ENCODE results near the gene COL5A1. TPM values are rescaled to one million over a fixed set of nuclear protein-coding genes. Genes with fewer than 3 reads are reported as not detected.
"Not testable (repeated sequence)": the region's sequence is repeated elsewhere in the genome, so short reads cannot be mapped to it uniquely, and the experiment has no call there.

Gene COL5A1
- total RNA-seq, 4 donors from 2014 or later, result 4.8 to 16.5 (median 9.4) TPM

- Histone ChIP-seq H3K4me3 (replicated peaks in 1 of 3) (no peak overlapping the region), H3K27ac (no peak overlapping the region), H3K36me3 (no peaks in the 10 kb centered on the region), H3K27me3 (no peaks in the 10 kb centered on the region), H3K9me3 (no peaks in the 10 kb centered on the region), H3K4me1 (peaks cover 0 to 3% of the 10 kb centered on the region in 2 donors)
- DNase-seq, result no peak
- no peak for TF ChIP-seq CTCF (IDR thresholded peaks at IDR 0.05)
- no peak for TF ChIP-seq POLR2A (IDR thresholded peaks at IDR 0.05)
- intact Hi-C loops (cut with DNase I), result no loop called here
- WGBS, 2 donors, result 92 to 94% methylated on average over 29 to 30 of the region's 30 CpGs
These were observed 59.2 kb downstream of the COL5A1 start for GRCh38 chr9:134700636-134701350.

GRCh38 chr9:134701581-134702259 is 60.1 kb downstream of the COL5A1 start:
- Histone ChIP-seq H3K4me1 (peaks cover 0 to 6% of the 10 kb centered on the region in 2 donors), H3K27me3 (no peaks in the 10 kb centered on the region)
- DNase-seq, result no peak

DNA sequence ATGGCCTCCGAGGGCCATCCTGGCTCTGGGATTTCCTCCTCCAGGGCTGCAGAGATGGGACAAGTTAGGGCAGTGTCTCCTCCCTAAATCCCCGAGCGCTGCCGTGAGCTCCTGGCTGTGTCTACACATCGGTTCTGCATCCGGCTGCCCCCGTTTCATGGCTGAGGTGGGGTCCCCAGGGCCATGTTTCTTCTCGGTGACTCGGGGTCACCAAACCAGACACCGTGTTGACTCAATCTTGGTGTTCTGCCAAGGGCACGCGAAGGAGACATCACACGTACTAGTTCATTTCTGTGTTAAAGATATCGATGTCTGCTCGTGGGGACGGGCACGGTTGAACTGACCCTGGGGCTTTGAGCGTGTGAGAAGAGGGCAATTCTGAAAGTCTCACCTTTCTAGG is 60.7 kb downstream of the COL5A1 start:
- WGBS, 2 donors, result 87 to 89% methylated on average over 17 to 18 of the region's 18 CpGs
- intact Hi-C loops (cut with DNase I), result no loop called here
- no peak overlapping the region for H3K4me3 ChIP-seq (replicated peaks in 1 of 3)

More at GRCh38 chr9:134701581-134702259, 60.1 kb downstream of the COL5A1 start:
- no peaks in the 10 kb centered on the region for H3K9me3 ChIP-seq
- no peaks in the 10 kb centered on the region for H3K36me3 ChIP-seq
- H3K27ac ChIP-seq, result no peak overlapping the region
- intact Hi-C loops (cut with DNase I), result no loop called here
- TF ChIP-seq CTCF (IDR thresholded peaks at IDR 0.05), result no peak
- no peak for TF ChIP-seq POLR2A (IDR thresholded peaks at IDR 0.05)
- no peak overlapping the region for H3K4me3 ChIP-seq (replicated peaks in 1 of 3)
- WGBS, 2 donors, result 80 to 90% methylated on average over 9 to 12 of the region's 22 CpGs

DNA sequence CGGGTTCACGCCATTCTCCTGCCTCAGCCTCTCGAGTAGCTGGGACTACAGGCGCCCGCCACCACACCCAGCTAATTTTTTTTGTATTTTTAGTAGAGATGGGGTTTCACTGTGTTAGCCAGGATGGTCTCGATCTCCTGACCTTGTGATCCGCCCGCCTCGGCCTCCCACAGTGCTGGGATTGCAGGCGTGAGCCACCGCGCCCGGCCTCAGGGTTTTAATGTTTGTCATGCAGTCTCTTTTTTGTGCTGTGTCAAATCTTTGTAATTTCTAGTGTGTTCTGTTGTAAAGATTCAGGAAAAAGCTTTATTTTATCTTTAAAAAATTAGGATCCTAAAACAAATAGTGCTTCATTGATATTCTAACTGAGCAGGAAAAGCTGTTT is 62.1 kb downstream of the COL5A1 start:
- intact Hi-C loops (cut with DNase I); H3K9me3 ChIP-seq; H3K27ac ChIP-seq; H3K4me3 ChIP-seq (replicated peaks in 1 of 3); DNase-seq; H3K27me3 ChIP-seq; H3K36me3 ChIP-seq: not testable (repeated sequence)
- 81 to 84% methylated on average over 8 to 13 of the region's 13 CpGs for WGBS, 2 donors
- H3K4me1 ChIP-seq, result peaks cover 0 to 22% of the 10 kb centered on the region in 2 donors

More for the DNA sequence above, 60.7 kb downstream of the COL5A1 start:
- Histone ChIP-seq H3K27me3 (no peaks in the 10 kb centered on the region), H3K36me3 (no peaks in the 10 kb centered on the region), H3K4me1 (peaks cover 0 to 12% of the 10 kb centered on the region in 2 donors), H3K27ac (no peak overlapping the region), H3K9me3 (no peaks in the 10 kb centered on the region)
- no peak for TF ChIP-seq POLR2A (IDR thresholded peaks at IDR 0.05)
- no peak for TF ChIP-seq CTCF (IDR thresholded peaks at IDR 0.05)
- DNase-seq, result no peak

DNA sequence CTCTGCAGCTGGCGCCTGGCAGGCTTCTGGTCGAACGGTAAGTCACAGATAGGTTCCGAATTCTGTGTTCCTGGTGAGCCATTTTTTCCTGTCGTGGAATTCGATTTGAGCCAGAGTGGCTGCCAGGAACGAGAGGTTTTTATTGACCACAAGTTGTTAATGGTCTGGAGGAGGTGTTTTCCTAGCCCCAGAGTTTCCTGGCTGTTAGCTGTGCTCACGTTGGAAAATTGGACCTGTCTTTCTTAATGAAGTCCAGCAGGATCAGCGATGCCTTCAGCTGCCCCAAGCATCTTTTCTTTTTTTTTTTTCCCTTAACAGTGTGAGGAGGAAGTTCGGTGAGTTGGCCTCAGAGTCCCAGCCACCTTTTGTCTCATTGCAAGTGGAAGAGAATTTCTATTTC is 62.9 kb downstream of the COL5A1 start:
- WGBS, 2 donors, result 55 to 73% methylated on average over 10 of the region's 10 CpGs
- Histone ChIP-seq H3K27ac (no peak overlapping the region), H3K36me3 (no peaks in the 10 kb centered on the region), H3K4me3 (replicated peaks in 1 of 3) (no peak overlapping the region), H3K27me3 (no peaks in the 10 kb centered on the region), H3K9me3 (no peaks in the 10 kb centered on the region), H3K4me1 (peaks cover 0 to 25% of the 10 kb centered on the region in 2 donors)
- TF ChIP-seq CTCF (IDR thresholded peaks at IDR 0.05) (no peak), POLR2A (IDR thresholded peaks at IDR 0.05) (no peak)
- intact Hi-C loops (cut with DNase I), result no loop called here
- no peak for DNase-seq
